ENCODE measurements around the gene SESN1.

Gene SESN1

DNA sequence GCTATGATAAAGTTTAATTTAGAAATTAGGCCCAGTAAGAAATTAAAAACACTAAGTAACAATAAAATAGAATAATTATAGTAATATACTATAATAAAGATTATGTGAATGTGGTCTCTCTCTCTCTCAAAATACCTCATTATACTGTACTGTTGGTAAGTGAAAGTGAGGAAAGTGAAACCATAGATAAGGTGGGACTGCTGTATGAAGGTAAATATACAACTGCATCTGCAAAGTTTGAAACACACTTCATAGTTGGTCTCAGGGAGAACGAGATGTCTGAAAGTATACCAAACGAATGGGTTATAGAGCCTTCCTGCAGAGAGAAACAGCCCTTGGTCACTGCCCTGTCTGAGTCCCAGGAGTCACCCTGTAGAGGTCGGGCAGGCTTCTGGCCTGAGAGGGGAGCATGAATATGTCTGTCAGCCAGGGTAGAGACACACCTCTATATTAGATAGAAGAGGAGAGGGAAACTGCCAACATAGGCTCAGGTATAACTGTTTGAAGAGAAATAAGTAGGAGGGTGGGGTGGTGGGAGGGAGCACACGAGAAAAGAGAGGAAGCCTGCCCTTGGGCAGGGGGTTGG lies 31.8 kb downstream of the SESN1 start:
- H3K9me3 ChIP-seq = no peaks in the 10 kb centered on the region
- DNase-seq = no peak
- intact Hi-C loops (cut with DNase I; ENCODE audit: low total_unique reads) = no loop called here
- H3K27me3 ChIP-seq = no peaks in the 10 kb centered on the region
- H3K36me3 ChIP-seq = peaks cover 0 to 3% (median 0%) of the 10 kb centered on the region in 3 donors
- TF ChIP-seq CTCF (IDR thresholded peaks at IDR 0.05) = no peak
- peaks cover 0 to 42% (median 7%) of the 10 kb centered on the region in 4 donors for H3K4me1 ChIP-seq
- H3K27ac ChIP-seq = no peak overlapping the region
- no peak overlapping the region for H3K4me3 ChIP-seq

GRCh38 chr6:109062216-109062615 lies 32.4 kb downstream of the SESN1 start:
- no peak overlapping the region for H3K4me3 ChIP-seq
- intact Hi-C loops (cut with DNase I; ENCODE audit: low total_unique reads) = no loop called here
- H3K4me1 ChIP-seq = peaks cover 0 to 48% (median 7%) of the 10 kb centered on the region in 4 donors
- no peak for TF ChIP-seq CTCF (IDR thresholded peaks at IDR 0.05)
- no peaks in the 10 kb centered on the region for H3K9me3 ChIP-seq
- H3K36me3 ChIP-seq = peaks cover 0 to 3% (median 0%) of the 10 kb centered on the region in 3 donors
- DNase-seq = no peak
- H3K27ac ChIP-seq = no peak overlapping the region
- H3K27me3 ChIP-seq = no peaks in the 10 kb centered on the region

- peaks cover 0 to 53% (median 10%) of the 10 kb centered on the region in 4 donors for H3K4me1 ChIP-seq
- no peak overlapping the region for H3K27ac ChIP-seq
- intact Hi-C loops (cut with DNase I; ENCODE audit: low total_unique reads) = no loop called here
- no peak for TF ChIP-seq CTCF (IDR thresholded peaks at IDR 0.05)
- H3K36me3 ChIP-seq = peaks cover 0 to 3% (median 0%) of the 10 kb centered on the region in 3 donors
- no peaks in the 10 kb centered on the region for H3K27me3 ChIP-seq
- no peaks in the 10 kb centered on the region for H3K9me3 ChIP-seq
- no peak overlapping the region for H3K4me3 ChIP-seq
- DNase-seq = no peak
These were observed 34.1 kb downstream of the SESN1 start for GRCh38 chr6:109060571-109060970.

- TF ChIP-seq CTCF (IDR thresholded peaks at IDR 0.05) = peak in 1 of 2 experiments; percentile 21
- Histone ChIP-seq H3K4me3 (no peak overlapping the region), H3K27ac (no peak overlapping the region), H3K4me1 (peaks cover 0 to 60% (median 10%) of the 10 kb centered on the region in 4 donors), H3K27me3 (no peaks in the 10 kb centered on the region), H3K36me3 (peaks cover 0 to 3% (median 0%) of the 10 kb centered on the region in 3 donors), H3K9me3 (no peaks in the 10 kb centered on the region)
- DNase-seq = no peak
- intact Hi-C loops (cut with DNase I; ENCODE audit: low total_unique reads) = no loop called here
These were observed 35.0 kb downstream of the SESN1 start for GRCh38 chr6:109059571-109060021.

- Histone ChIP-seq H3K4me3 (no peak overlapping the region), H3K27me3 (no peaks in the 10 kb centered on the region), H3K27ac (no peak overlapping the region), H3K4me1 (peaks cover 0 to 60% (median 10%) of the 10 kb centered on the region in 4 donors), H3K36me3 (peaks cover 0 to 3% (median 0%) of the 10 kb centered on the region in 3 donors), H3K9me3 (no peaks in the 10 kb centered on the region)
- intact Hi-C loops (cut with DNase I; ENCODE audit: low total_unique reads) = no loop called here
- TF ChIP-seq CTCF (IDR thresholded peaks at IDR 0.05) = no peak
- DNase-seq = no peak
These were observed 35.5 kb downstream of the SESN1 start for GRCh38 chr6:109059153-109059552.
